HG03378 (cell line): ENCODE measurements around the gene NUP214.
"Not testable (repeated sequence)": the region's sequence is repeated elsewhere in the genome, so short reads cannot be mapped to it uniquely, and the experiment has no call there.

Experiments used
- ATAC-seq: cut with Tn5 transposase; IDR thresholded peaks from one replicate; pipeline ENCODE4 v1.9.1; 2021; ENCODE audit warnings: mild to moderate bottlenecking, moderate library complexity; ENCODE audit not compliant: unreplicated experiment

Gene NUP214

GRCh38 chr9:131257266-131258025, 132.1 kb downstream of the NUP214 start:
- ATAC-seq, result no peak

DNA sequence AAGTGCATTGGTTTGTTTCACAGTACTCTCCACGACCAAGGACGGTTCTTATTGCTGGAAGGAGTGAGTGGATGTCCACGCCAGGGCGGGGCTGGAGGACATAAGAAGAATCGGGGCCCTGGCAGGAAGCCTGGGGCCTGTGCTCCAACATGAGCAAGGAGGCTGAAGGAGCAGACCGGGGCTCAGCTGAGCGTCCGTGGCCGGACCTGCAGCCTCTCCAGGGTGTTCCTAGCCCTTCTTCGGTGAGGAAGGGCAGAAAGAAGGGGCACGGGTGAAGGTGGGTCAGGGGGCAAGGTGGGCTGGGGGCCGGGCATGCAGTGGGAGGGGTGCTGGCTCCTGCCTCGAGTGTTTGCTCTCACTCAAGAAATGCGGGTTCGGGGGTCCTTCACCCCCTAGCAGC, 132.8 kb downstream of the NUP214 start:
- ATAC-seq, result no peak

GRCh38 chr9:131258698-131259431, 133.5 kb downstream of the NUP214 start:
- ATAC-seq, result no peak

DNA sequence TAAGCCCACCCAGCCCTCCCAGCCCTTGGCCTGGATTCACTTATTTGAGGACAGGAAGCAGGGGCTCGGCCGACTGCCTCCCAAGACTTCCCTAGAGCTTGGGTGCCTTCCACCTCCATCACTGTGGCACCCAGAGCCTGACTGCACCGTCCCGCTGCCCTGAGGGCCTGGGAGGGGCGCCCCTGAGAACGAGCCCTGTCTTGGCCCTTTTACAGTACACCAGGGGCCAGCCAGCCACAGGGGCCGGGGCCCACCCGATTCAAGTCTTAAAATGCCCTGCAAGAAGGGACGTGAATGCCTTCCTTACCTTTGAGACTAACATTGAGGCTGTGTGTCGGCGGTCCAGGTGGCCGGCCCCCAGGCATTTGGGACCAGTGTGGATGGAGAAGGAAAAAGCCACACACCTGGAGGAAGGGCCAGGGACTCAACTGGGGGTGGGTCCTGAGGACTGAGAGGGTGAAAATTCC, 134.1 kb downstream of the NUP214 start:
- ATAC-seq, result no peak

DNA sequence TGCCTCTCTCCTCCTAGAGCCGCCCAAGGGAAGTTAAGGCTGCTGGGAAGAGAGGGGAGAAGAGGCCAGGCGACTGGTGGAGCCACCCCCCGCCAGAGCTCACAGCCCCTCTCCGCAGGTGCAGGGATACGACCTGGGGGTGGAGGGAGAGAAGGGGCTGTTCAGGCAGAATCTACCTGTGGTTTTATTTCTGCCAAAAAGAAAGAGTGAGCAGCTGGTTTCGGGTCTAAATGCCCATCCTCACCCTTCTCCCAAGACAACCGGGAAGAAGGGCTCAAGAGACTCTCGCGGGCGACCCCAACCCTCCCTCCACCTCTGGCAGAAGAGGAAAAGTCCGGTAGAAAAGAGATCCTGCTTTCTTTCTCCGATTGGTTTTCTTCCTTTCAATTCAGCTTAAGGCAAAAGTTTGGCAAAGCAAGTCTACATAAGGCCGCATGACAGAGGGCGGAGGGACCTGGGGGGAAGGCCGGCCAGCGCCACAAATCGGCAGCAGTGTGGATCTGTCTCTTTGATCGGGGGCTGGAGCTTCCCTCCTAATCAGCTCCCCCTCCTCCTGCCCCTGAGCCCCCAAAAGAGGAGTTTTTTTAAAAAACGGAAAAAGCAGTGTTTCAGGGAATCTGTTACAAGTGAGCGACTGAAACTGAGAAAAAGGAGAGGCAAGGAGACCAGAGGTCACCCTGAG, 134.7 kb downstream of the NUP214 start:
- ATAC-seq, result no peak

DNA sequence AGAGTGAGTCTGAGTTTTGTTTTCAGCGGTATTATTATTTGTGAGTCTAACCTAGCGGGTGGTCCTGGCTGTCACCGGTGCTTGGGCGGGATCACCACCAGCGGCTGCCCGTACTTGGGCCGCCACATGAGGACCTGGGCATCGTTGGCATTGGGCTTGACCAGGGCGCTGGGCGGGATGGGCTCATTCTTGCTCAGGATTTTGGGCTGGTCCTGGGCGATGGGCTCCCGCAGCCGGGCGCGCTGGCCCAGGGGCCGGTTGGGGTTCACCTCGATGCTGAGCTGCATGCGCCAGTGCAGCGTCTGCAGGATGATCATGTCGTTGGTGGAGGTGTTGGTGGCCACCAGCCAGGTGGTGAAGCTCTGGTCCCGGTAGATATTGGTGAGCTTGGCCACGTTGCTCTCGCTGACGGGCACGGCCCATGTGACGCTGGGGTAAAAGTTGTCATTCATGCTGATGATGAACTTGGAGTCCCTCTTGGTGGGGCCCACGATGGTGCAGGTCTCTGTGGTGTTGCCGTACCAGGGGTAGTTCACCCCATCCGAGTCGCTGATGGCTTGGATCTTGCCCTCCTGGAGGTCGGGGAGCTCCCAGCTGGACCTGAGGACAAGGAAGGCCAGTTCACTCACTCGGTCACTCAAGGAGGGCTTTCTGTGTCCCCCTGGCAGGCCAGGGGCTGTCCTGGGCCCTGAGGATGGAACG, 135.5 kb downstream of the NUP214 start:
- ATAC-seq, result no peak

- ATAC-seq, result no peak
Measured at GRCh38 chr9:131262327-131263032, 137.1 kb downstream of the NUP214 start.

GRCh38 chr9:131263033-131263343, 137.6 kb downstream of the NUP214 start:
- ATAC-seq, result not testable (repeated sequence)

DNA sequence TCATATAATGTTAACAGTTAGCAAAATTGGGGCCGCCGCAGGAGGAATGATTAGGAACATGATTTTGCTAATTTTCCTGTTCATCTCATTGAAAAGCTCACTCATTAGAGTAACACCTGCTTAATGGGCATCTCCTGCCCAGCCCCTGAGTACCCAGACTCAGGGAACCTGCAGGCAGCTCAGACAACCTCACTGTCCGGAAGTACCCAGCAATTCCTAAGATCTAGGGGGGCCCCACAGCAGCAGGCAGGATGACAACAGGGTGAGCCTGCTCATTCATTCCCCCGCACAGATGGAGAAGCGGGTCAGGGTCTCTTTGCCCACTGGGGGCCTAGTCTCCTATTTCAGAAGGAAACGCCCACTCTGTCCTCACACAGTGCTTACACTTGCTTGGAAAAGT, 138.3 kb downstream of the NUP214 start:
- ATAC-seq, result no peak

DNA sequence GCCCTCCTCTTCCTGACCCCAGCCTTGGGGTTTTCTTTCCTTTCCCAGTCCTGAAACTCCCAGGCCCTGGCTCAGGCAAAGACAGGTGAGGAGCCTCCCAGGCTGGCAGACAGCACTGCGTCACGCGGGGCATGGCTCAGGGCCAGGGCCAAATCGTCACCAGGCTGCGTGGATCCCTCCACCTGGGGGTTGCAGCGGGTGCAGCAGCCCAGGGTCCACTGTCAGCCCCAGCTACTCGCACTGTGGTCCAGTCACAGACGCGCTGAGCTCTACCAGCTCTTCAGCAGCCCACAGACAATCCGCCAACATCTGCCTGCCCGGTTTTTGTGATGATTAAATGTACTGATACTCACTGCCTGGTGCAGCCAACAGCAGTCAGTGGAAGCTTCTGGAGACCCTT, 138.8 kb downstream of the NUP214 start:
- ATAC-seq, result no peak

DNA sequence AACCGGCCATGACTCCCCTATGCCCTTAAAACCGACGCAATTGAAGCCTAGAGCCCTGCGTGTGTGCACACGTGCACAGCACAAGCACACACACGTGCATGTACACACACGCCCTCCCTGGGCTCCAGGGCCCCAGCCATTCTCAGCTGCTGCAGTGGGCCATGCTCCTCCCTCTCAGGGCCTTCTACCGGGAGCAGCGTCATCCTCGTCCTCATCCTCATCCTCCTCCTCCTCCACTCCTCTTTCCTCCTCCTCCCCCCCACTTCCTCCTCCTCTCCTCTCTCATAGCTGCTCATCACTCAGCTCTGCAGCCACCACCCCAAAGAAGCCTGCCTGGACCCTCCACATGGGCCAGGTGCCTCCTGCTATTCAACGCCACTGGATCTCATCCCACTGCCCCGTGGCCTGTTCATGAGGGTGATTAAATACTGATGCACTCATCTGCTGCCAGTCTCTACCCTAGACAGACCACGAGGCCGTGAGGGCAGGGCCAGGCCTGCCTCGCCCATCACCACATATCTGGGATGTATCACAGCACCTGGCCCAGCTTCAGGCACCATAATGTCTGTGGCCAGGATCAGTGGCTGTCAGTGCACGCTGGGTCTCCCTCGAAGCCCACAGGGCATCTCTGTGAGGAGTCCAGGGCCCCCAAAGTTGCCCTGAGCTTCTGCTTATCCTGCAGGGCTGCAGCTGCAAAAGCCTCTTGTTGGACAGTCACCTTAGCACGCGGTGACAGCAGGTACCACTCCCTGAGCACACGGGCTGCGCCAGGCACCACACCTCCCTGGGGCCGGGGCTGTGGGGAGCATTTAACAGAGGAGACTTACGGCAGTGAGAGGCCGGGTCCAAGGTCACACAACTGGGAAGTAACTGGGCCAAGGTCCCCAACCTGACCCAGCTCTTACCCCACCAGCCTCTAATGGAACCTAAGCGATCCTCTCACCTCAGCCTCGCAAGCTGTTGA, 141.2 kb downstream of the NUP214 start:
- no peak for ATAC-seq

DNA sequence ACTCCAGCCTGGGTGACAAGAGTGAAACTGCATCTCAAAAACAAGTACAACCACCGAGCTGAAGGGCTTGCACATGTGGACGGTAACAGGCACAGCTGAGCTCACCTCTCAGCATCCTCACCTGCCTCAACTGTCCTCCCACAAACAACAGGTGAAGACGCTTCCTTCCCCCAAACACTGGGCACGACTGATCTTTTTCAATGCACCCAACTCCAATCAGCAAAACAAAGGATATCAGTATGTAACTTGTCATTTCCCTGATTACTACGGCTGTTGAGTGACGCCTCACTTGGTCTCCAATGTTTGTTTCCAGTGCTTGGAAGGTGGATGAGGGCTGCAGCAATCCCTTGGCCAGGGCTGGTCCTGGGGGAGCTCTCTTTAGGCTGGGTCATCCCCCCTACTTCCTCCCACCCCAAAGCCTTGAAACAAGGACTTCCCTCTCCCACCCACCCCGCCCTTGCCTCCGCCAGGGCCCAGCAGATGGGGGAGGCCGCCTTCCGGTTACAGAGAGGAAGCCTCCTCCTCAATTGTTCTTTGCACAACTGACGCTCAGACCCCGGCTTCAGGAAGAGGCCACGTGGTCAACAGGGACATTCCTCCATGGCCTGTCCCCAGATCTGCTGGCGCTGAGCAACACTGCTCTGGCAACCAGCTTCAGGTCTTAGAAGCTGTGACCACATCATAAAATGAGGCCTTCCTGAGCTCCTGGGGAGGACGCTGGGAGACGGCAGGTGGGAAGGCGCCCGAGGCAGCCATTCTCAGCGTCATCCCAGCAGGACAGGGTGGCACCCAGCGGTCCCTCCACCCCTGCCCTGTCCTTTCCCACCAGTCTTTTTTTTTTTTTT, 145.0 kb downstream of the NUP214 start:
- no peak for ATAC-seq

DNA sequence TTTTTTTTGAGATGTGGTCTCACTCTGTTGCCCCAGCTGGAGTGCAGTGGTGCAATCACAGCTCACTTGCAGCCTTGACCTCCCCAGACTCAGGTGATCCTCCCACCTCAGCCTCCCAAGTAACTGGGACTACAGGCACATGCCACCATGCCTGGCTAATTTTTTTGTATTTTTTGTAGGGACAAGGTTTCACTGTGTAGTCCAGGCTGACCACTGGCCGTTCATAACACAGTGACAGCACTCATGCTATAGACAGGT, 145.6 kb downstream of the NUP214 start:
- ATAC-seq, result not testable (repeated sequence)

- no peak for ATAC-seq
Measured at GRCh38 chr9:131271506-131271931, 146.1 kb downstream of the NUP214 start.

DNA sequence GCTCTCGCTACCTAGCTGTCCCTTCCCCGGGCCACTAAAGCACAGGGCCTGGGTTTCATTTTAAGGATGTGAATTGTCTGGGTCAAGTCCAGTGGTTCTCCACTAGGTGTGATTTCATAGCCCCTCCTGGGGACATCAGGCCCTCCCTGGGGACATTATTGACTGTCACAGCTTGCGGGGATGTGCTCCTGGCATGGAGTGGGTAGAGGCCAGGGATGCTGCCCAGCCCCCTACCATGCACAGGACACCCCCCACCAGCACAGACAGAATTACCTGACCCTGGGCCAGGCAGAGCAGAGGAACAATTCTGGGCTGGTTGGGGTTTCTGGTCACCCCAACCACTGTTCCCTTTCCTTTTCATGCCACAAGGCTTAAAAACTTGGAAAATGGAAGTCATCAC, 146.8 kb downstream of the NUP214 start:
- ATAC-seq, result no peak

DNA sequence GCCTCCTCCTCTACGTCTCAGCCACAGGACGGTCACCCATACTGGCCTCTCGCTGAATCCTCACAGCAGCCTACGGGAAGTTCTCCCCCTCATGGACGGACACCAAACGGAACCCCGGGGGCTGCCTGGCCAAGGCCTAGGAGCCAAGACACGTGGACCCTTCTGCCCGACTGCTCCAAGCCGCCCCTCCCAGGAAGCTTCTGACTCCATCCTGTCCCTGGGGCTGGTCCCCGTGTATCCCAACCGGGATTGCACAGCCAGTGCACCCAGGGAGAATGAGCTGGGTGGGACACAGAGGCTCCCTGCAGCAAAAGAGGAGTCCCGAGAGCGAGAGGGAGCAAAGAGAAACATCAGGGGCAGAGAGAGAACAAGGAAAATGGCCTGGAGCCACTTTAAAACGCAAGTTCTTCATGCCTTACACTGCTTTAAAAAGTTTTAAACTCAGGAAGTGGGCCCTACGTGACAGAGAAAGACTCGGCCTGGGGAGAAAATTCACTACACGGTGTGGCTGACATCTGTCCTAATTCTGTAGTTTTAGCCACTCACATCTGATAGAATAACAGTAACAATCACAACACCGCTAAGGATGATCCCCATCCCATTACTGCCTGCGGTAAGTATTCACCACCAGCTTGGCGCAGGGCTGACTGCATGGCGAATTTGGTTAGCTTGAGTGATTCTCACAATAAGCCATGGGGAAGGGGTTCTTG, 147.9 kb downstream of the NUP214 start:
- no peak for ATAC-seq

- ATAC-seq, result no peak
Measured at GRCh38 chr9:131273856-131274673, 148.7 kb downstream of the NUP214 start.
